Right lobe of liver (tissue), 4 donors: ENCODE measurements around the gene KLK10.

Experiments used
- POLR2A ChIP-seq: fragments of 450-650 bp; IDR thresholded peaks from one replicate; pipeline ENCODE4 v1.6.1; 2017; ENCODE audit warnings: antibody characterized with exemption, mild to moderate bottlenecking
- TF ChIP-seq, protein P1 (sequence below), 4 donors: fragments of 200-600 bp in 3 of 4; fragments of 450-650 bp in 1 of 4; IDR thresholded peaks; one replicate each; pipeline versions ENCODE4 v1.5.1 to v1.8.0; 2016 to 2022; ENCODE audit warnings: antibody characterized with exemption in 4 of 4, mild to moderate bottlenecking in 2 of 4
- donor health status: DM: no; HTN: no; CAD: no.
- donor health status: DM: no; HTN: no; CAD: no.
- donor health status: DM: no; HTN: yes; CAD: no.

DNA sequence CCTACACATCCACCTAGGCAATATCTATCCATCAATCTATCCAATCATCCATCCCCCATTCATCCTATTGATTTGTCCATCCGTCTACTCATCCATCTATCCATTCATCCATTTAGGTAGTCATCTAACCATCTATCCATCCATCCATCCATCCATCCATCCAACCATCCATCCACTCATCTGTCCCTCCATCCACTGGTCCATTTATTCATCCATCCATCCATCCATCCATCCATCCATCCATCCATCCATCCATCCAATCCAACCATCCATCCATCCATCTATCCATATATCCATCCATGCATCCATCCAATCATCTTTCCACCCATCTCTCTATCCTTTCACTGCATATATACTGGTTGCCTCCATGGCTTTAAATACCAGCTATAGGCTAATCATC is 41.5 kb upstream of the KLK10 start:
- TF ChIP-seq, protein P1, sequence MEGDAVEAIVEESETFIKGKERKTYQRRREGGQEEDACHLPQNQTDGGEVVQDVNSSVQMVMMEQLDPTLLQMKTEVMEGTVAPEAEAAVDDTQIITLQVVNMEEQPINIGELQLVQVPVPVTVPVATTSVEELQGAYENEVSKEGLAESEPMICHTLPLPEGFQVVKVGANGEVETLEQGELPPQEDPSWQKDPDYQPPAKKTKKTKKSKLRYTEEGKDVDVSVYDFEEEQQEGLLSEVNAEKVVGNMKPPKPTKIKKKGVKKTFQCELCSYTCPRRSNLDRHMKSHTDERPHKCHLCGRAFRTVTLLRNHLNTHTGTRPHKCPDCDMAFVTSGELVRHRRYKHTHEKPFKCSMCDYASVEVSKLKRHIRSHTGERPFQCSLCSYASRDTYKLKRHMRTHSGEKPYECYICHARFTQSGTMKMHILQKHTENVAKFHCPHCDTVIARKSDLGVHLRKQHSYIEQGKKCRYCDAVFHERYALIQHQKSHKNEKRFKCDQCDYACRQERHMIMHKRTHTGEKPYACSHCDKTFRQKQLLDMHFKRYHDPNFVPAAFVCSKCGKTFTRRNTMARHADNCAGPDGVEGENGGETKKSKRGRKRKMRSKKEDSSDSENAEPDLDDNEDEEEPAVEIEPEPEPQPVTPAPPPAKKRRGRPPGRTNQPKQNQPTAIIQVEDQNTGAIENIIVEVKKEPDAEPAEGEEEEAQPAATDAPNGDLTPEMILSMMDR (IDR thresholded peaks at IDR 0.05): no peak
- TF ChIP-seq POLR2A: no peak
